GM12878 (cell line): ENCODE results near the gene CELSR3. TPM values are rescaled to one million over a fixed set of nuclear protein-coding genes. Genes with fewer than 3 reads are reported as not detected.

Experiments used
- ASH2L ChIP-seq: fragments of 300-600, 200-600 bp; sonication (generic); IDR thresholded peaks from 2 replicates; pipeline ENCODE4 v1.6.1; 2017; ENCODE audit warnings: low read depth, mild to moderate bottlenecking, borderline replicate concordance
- ATF3 ChIP-seq: IDR thresholded peaks from 2 replicates; pipeline ENCODE4 v1.6.1; 2011; ENCODE audit warnings: low read depth, mild to moderate bottlenecking, low read length, moderate library complexity, borderline replicate concordance; ENCODE audit errors: extremely low read depth
- BCL11A ChIP-seq: IDR thresholded peaks from 2 replicates; pipeline ENCODE4 v1.6.1; 2011; ENCODE audit warnings: low read depth, low read length
- BMI1 ChIP-seq: fragments of 450-650 bp; IDR thresholded peaks from 2 replicates; pipeline ENCODE4 v1.6.1; 2016; ENCODE audit warnings: mild to moderate bottlenecking, moderate library complexity, borderline replicate concordance
- CBX3 ChIP-seq: fragments of 200-600 bp; sonication (generic); IDR thresholded peaks from 2 replicates; pipeline ENCODE4 v1.6.1; 2016; ENCODE audit warnings: low read depth, borderline replicate concordance
- CHD2 ChIP-seq: IDR thresholded peaks from 2 replicates; pipeline ENCODE4 v1.6.1; 2011; ENCODE audit warnings: low read depth, low read length, improper control_type of control experiment, borderline replicate concordance
- CHD4 ChIP-seq: fragments of 200-600 bp; sonication (generic); IDR thresholded peaks from 2 replicates; pipeline ENCODE4 v1.6.1; 2016; ENCODE audit warnings: mild to moderate bottlenecking
- FOXK2 ChIP-seq: fragments of 450-650 bp; IDR thresholded peaks from 2 replicates; pipeline ENCODE4 v1.6.1; 2017; ENCODE audit warnings: mild to moderate bottlenecking, moderate library complexity
- GATAD2B ChIP-seq: fragments of 450-650 bp; conservative IDR thresholded peaks from 2 replicates; pipeline ENCODE4 v1.6.1; 2017; ENCODE audit warnings: low read depth, mild to moderate bottlenecking, moderate library complexity
- HSF1 ChIP-seq: fragments of 150-350 bp; IDR thresholded peaks from 2 replicates; pipeline ENCODE4 v1.6.1; 2014; ENCODE audit warnings: mild to moderate bottlenecking, low read depth, low read length
- IRF3 ChIP-seq: fragments of 450-650 bp; IDR thresholded peaks from 2 replicates; pipeline ENCODE4 v1.6.1; 2014; ENCODE audit warnings: mild to moderate bottlenecking
- JUNB ChIP-seq: IDR thresholded peaks from 2 replicates; pipeline ENCODE4 v1.6.1; 2016; ENCODE audit warnings: antibody characterized with exemption, mild to moderate bottlenecking
- JUND ChIP-seq: IDR thresholded peaks from 2 replicates; pipeline ENCODE4 v1.6.1; 2012; ENCODE audit warnings: low read depth, mild to moderate bottlenecking, low read length, improper control_type of control experiment, moderate library complexity
- KAT2A ChIP-seq: conservative IDR thresholded peaks from 2 replicates; pipeline ENCODE4 v1.6.1; 2011; ENCODE audit warnings: low read depth, low read length; ENCODE audit not compliant: control insufficient read depth
- NFXL1 ChIP-seq: fragments of 450-650 bp; IDR thresholded peaks from 2 replicates; pipeline ENCODE4 v1.6.1; 2017; ENCODE audit warnings: antibody characterized with exemption, mild to moderate bottlenecking, borderline replicate concordance
- NKRF ChIP-seq: fragments of 450-650 bp; conservative IDR thresholded peaks from 2 replicates; pipeline ENCODE4 v1.6.1; 2017; ENCODE audit warnings: mild to moderate bottlenecking, moderate library complexity
- NR2C1 ChIP-seq: fragments of 450-650 bp; IDR thresholded peaks from 2 replicates; pipeline ENCODE4 v1.6.1; 2017; ENCODE audit warnings: antibody characterized with exemption, mild to moderate bottlenecking, moderate library complexity
- PAX8 ChIP-seq: fragments of 450-650 bp; IDR thresholded peaks from 2 replicates; pipeline ENCODE4 v1.6.1; 2017; ENCODE audit warnings: mild to moderate bottlenecking, moderate library complexity
- SRF ChIP-seq, 2 experiments: IDR thresholded peaks; 2 replicates each; pipeline ENCODE4 v1.6.1; 2011; ENCODE audit warnings: low read depth in 2 of 2, low read length in 2 of 2, mild to moderate bottlenecking in 1 of 2, moderate library complexity in 1 of 2
- TARDBP ChIP-seq: IDR thresholded peaks from 2 replicates; pipeline ENCODE4 v1.6.1; 2016; ENCODE audit warnings: borderline replicate concordance
- TCF7 ChIP-seq: IDR thresholded peaks from 2 replicates; pipeline ENCODE4 v1.6.1; 2014; ENCODE audit warnings: antibody characterized with exemption, borderline replicate concordance
- ZNF217 ChIP-seq: fragments of 450-650 bp; IDR thresholded peaks from 2 replicates; pipeline ENCODE4 v1.6.1; 2017; ENCODE audit warnings: antibody characterized with exemption, mild to moderate bottlenecking
- polyA plus RNA-seq, 11 experiments: library from polyadenylated mRNA; depleted of rRNA in 4 of 11; unstranded in 6 of 11; stranded (reverse) in 5 of 11; fragments of >200 nt; fragmentation: Nextera tagmentation in 4 of 11; fragmentation: Illumina TruSeq in 1 of 11; extraction: Ambion mirVana in 4 of 11; extraction: Trizol in 1 of 11; gene quantifications; 1 replicate in 1 of 11; 2 replicates in 10 of 11; pipeline versions ENCODE4 v1.2.1 to v1.2.3, GENCODE V29; 2011 to 2016; ENCODE audit warnings: inconsistent platforms in 2 of 11, missing spikeins in 2 of 11, low read depth in 1 of 11
- total RNA-seq, 4 experiments: library from RNA; depleted of rRNA in 3 of 4; stranded (reverse); fragments of >200 nt in 3 of 4; fragmentation: Illumina TruSeq in 1 of 4; extraction: Trizol in 1 of 4; gene quantifications; 2 replicates each; pipeline versions ENCODE4 v1.2.1 to v1.2.3, GENCODE V29; 2013 to 2021
- TF ChIP-seq, protein P1 (sequence below): fragments of 450-650 bp; IDR thresholded peaks from 2 replicates; pipeline ENCODE4 v1.6.1; 2017; ENCODE audit warnings: antibody characterized with exemption, mild to moderate bottlenecking, moderate library complexity

Gene CELSR3
- total and polyA plus RNA-seq, 10 of the 15 experiments (the other 5 are each of a cell fraction or from before 2014, with no cell fraction given) = 0.08 to 1.6 (median 0.57) TPM

DNA sequence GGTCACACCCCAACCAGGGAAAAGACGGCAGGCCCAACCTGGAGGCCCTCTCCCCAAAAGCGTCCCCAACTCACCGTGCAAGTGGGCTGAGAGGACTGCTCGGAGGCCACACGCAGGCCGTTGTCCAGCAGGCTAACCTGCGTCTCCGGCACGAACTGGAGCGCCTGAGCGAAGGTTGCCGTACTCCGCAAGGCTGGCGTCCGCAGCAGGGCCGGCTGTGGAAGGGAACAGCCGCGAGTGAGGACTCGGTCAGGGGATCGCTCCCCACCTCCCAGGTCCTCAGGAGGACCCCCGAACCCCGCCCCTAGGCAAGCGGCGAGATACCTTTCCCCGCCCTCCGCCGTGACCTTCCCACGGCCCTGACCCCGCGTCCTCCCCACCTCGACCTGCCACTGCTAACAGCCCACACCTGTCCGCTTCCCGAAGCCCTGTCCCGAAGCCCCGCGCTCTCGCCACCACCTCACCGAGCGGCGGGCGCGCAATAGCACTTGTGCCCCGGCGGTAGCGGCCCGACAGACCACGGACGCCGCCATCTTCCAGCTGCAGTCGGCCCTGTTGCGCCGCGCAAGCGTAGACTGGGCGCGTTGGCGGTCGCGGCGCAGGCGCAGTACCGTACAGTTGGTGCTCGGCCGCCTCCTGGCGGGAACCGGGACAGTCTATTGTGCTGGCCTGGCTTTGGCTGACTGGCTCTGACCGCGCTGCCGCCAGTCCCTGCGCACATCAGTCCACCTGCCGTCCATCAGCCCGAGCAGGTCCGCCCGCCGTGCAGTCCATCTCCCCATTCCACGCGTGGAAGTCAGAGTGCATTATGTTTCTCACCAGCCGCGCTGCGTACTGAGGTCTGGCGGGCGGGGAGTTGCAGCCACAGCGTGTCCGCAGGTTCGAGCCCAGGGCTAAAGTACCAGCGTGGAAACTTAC, 53.3 kb downstream of the CELSR3 start, which contains the start of gene UQCRC1 (continued):
- TF ChIP-seq NR2C1 = peak; percentile 77
- TF ChIP-seq, protein P1, sequence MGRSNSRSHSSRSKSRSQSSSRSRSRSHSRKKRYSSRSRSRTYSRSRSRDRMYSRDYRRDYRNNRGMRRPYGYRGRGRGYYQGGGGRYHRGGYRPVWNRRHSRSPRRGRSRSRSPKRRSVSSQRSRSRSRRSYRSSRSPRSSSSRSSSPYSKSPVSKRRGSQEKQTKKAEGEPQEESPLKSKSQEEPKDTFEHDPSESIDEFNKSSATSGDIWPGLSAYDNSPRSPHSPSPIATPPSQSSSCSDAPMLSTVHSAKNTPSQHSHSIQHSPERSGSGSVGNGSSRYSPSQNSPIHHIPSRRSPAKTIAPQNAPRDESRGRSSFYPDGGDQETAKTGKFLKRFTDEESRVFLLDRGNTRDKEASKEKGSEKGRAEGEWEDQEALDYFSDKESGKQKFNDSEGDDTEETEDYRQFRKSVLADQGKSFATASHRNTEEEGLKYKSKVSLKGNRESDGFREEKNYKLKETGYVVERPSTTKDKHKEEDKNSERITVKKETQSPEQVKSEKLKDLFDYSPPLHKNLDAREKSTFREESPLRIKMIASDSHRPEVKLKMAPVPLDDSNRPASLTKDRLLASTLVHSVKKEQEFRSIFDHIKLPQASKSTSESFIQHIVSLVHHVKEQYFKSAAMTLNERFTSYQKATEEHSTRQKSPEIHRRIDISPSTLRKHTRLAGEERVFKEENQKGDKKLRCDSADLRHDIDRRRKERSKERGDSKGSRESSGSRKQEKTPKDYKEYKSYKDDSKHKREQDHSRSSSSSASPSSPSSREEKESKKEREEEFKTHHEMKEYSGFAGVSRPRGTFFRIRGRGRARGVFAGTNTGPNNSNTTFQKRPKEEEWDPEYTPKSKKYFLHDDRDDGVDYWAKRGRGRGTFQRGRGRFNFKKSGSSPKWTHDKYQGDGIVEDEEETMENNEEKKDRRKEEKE = no peak
- no peak for TF ChIP-seq BMI1
- TF ChIP-seq FOXK2 = no peak
- no peak for TF ChIP-seq CBX3
- no peak for TF ChIP-seq SRF (IDR thresholded peaks at IDR 0.05; ENCODE audit: low read depth in 2 of 2, low read length in 2 of 2)
- TF ChIP-seq JUND = no peak
- no peak for TF ChIP-seq ASH2L
- TF ChIP-seq PAX8 = no peak
- peak; percentile 4; the same call in 1 of the 2 replicates for TF ChIP-seq NKRF
- no peak for TF ChIP-seq KAT2A
- no peak for TF ChIP-seq NFXL1
- no peak for TF ChIP-seq TCF7
- no peak; the same call in 1 of the 2 replicates for TF ChIP-seq ZNF217
- peak; percentile 9; the same call in 1 of the 2 replicates for TF ChIP-seq ATF3
- TF ChIP-seq HSF1 = no peak
- 0 out of 2 replicates have a peak, but pooled peaks have one; percentile 12 for TF ChIP-seq CHD2
- no peak; the same call in 1 of the 2 replicates for TF ChIP-seq GATAD2B
- no peak for TF ChIP-seq TARDBP
- no peak for TF ChIP-seq CHD4
- TF ChIP-seq BCL11A = no peak
- no peak for TF ChIP-seq IRF3
- TF ChIP-seq JUNB = no peak
